ENCODE results near the gene PLOD1.

PLOD1 gene

DNA sequence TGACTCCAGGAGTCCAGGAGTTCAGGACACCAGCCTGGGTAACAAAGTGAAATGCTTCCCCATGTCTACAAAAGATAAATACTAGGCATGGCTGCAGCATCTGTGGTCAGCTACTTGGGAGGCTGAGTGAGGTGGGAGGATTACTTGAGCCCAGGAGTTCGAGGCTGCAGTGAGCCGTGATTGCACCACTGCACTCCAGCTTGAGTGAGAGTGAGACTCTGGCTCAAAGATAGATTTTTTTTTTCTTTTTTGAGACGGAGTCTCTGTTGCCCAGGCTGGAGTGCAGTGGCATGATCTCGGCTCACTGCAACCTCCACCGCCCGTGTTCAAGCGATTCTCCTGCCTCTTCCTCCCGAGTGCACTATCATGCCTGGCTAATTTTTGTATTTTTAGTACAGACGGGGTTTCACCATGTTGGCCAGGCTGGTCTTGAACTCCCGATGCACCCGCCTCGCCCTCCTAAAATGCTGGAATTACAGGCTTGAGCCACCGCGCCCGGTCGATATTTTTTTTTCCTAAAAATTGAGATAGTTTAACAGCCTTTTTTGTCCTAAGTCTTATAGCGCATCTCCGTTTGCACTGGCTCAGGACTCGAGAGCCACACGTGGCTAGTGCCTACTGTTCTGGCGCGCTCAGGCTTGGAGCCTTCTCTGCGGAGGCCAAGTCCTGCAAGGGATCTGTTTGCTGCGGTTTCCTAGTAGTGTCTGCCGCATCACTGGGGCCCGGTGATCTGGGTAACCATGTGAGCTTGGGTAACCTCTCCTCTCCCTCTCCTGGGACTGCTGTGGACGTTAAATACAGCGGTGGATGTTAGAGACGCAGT, 44.7 kb downstream of the PLOD1 start:
- DNase-seq (no peak), ATAC-seq (ENCODE audit: insufficient read depth, low read depth) (no peak)
- TF ChIP-seq, protein P1, sequence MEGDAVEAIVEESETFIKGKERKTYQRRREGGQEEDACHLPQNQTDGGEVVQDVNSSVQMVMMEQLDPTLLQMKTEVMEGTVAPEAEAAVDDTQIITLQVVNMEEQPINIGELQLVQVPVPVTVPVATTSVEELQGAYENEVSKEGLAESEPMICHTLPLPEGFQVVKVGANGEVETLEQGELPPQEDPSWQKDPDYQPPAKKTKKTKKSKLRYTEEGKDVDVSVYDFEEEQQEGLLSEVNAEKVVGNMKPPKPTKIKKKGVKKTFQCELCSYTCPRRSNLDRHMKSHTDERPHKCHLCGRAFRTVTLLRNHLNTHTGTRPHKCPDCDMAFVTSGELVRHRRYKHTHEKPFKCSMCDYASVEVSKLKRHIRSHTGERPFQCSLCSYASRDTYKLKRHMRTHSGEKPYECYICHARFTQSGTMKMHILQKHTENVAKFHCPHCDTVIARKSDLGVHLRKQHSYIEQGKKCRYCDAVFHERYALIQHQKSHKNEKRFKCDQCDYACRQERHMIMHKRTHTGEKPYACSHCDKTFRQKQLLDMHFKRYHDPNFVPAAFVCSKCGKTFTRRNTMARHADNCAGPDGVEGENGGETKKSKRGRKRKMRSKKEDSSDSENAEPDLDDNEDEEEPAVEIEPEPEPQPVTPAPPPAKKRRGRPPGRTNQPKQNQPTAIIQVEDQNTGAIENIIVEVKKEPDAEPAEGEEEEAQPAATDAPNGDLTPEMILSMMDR (IDR thresholded peaks at IDR 0.05; ENCODE audit: borderline replicate concordance, extremely low read depth, low read length, poor library complexity, severe bottlenecking), result no peak
- TF ChIP-seq EZH2 (IDR thresholded peaks at IDR 0.05; ENCODE audit: borderline replicate concordance, low read depth, low read length, severe bottlenecking), result no peak
- Histone ChIP-seq H3K4me2 (ENCODE audit: insufficient read depth, low read length) (peak overlapping the region; percentile 88), H3K9ac (ENCODE audit: low read depth, low read length) (peak overlapping the region; percentile 83), H4K20me1 (ENCODE audit: insufficient read depth, low read length) (peaks cover 8% of the 10 kb centered on the region), H3K36me3 (ENCODE audit: insufficient read depth, low read length) (peaks cover 28% of the 10 kb centered on the region), H3K27me3 (ENCODE audit: insufficient read depth, low read length, poor library complexity) (no peaks in the 10 kb centered on the region), H3K4me3 (ENCODE audit: low read depth in 1 of 2, low read length in 2 of 2) (peak overlapping the region; percentile 95 to 96; a peak in 3 of 4 replicates), H2AFZ (ENCODE audit: low read depth, low read length) (peak overlapping the region; percentile 76), H3K9me3 (ENCODE audit: insufficient read depth, low read length, severe bottlenecking) (no peaks in the 10 kb centered on the region), H3K27ac (ENCODE audit: low read length) (peak overlapping the region; percentile 65), H3K4me1 (ENCODE audit: insufficient read depth, low read length) (peaks cover 44% of the 10 kb centered on the region), H3K79me2 (ENCODE audit: insufficient read depth, low read length) (peaks cover 39% of the 10 kb centered on the region)

DNA sequence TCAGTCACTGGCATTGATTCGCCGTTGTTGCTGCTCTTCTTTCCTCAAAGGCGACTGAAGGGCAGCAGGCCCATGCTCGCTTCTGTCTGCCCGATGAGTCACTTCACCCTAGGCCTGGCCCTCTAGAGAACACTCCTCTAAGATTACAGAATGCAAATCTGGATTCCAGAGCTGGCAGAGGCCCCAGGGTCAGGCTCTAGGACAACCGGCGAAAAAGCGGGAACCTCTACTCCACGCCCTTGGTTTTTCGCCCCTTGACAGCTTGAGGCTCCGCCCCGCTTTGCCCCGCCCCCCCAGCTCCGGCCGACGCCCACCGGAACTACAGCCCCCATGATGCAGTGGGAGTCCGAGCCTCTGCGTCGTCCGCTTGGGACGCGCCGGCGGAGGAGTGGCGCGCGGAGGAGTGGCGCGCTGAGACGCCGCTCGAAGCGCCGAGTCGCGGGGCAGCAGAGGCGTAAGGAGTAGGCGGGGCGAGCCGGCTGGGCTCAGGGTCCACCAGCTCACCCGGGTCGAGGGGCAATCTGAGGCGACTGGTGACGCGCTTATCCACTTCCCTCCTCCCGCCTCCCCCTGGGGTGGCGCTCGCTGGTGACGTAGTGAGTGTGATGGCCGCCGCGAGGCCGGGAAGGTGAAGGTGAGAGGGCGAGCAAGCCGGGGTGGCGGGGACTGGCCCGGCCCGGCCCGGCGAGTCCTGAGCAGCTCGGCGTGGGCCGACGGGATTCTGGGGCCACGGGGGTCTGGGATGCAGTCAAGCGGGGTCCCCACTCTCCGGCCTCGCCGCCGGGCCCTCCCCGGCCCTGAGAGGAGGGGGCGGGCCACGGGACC, 45.5 kb downstream of the PLOD1 start, which contains the start of gene MFN2:
Gene MFN2, plus strand, starts transcription at position 594 of the 825 bp plus-strand sequence. CDS start 8,725 bp downstream, outside the sequence.
- Histone ChIP-seq H3K27ac (ENCODE audit: low read length) (peak within 1 kb of the TSS; percentile 78), H3K4me3 (ENCODE audit: low read depth in 1 of 2, low read length in 2 of 2) (peak within 1 kb of the TSS; percentile 95 to 96), H3K4me1 (ENCODE audit: insufficient read depth, low read length) (peaks cover 44% of the 10 kb centered on the region), H3K9ac (ENCODE audit: low read depth, low read length) (peak within 1 kb of the TSS; percentile 83), H3K9me3 (ENCODE audit: insufficient read depth, low read length, severe bottlenecking) (no peaks in the 10 kb centered on the region), H2AFZ (ENCODE audit: low read depth, low read length) (peak within 1 kb of the TSS; percentile 76), H3K4me2 (ENCODE audit: insufficient read depth, low read length) (peak within 1 kb of the TSS; percentile 88), H3K27me3 (ENCODE audit: insufficient read depth, low read length, poor library complexity) (no peaks in the 10 kb centered on the region), H4K20me1 (ENCODE audit: insufficient read depth, low read length) (peaks cover 14% of the 10 kb centered on the region), H3K79me2 (ENCODE audit: insufficient read depth, low read length) (peaks cover 48% of the 10 kb centered on the region), H3K36me3 (ENCODE audit: insufficient read depth, low read length) (peaks cover 36% of the 10 kb centered on the region)
- no peak for TF ChIP-seq EZH2 (IDR thresholded peaks at IDR 0.05; ENCODE audit: borderline replicate concordance, low read depth, low read length, severe bottlenecking)
- TF ChIP-seq, protein P1 (IDR thresholded peaks at IDR 0.05; ENCODE audit: borderline replicate concordance, extremely low read depth, low read length, poor library complexity, severe bottlenecking), result no peak
- DNase-seq, result peak; percentile 97
- ATAC-seq (ENCODE audit: insufficient read depth, low read depth), result peak; percentile 97

DNA sequence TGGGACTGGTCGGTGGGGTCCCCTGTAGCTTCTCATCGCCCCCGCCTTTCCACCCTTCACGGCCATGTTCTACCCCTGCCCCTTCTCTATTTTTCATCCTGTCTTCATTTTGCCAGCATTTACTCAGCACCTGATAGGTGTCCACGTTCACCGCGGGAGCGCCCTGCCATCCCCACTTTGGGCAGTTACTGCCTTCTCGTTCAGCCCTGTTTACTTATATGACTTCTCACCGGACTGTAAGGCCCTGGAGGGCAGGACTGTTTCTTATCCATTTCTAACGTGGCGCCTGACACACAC, 46.1 kb downstream of the PLOD1 start:
- peak overlapping the region; percentile 83 for H3K9ac ChIP-seq (ENCODE audit: low read depth, low read length)
- H4K20me1 ChIP-seq (ENCODE audit: insufficient read depth, low read length), result peaks cover 15% of the 10 kb centered on the region
- no peak for ATAC-seq (ENCODE audit: insufficient read depth, low read depth)
- peaks cover 44% of the 10 kb centered on the region for H3K4me1 ChIP-seq (ENCODE audit: insufficient read depth, low read length)
- peaks cover 51% of the 10 kb centered on the region for H3K79me2 ChIP-seq (ENCODE audit: insufficient read depth, low read length)
- peak overlapping the region; percentile 76 for H2AFZ ChIP-seq (ENCODE audit: low read depth, low read length)
- no peaks in the 10 kb centered on the region for H3K9me3 ChIP-seq (ENCODE audit: insufficient read depth, low read length, severe bottlenecking)
- peaks cover 37% of the 10 kb centered on the region for H3K36me3 ChIP-seq (ENCODE audit: insufficient read depth, low read length)
- H3K4me2 ChIP-seq (ENCODE audit: insufficient read depth, low read length), result peak overlapping the region; percentile 88
- H3K27me3 ChIP-seq (ENCODE audit: insufficient read depth, low read length, poor library complexity), result no peaks in the 10 kb centered on the region
- DNase-seq, result no peak
- TF ChIP-seq EZH2 (IDR thresholded peaks at IDR 0.05; ENCODE audit: borderline replicate concordance, low read depth, low read length, severe bottlenecking), result no peak
- TF ChIP-seq, protein P1 (IDR thresholded peaks at IDR 0.05; ENCODE audit: borderline replicate concordance, extremely low read depth, low read length, poor library complexity, severe bottlenecking), result no peak
- H3K27ac ChIP-seq (ENCODE audit: low read length), result peak overlapping the region; percentile 78
- peak overlapping the region; percentile 95 to 96 for H3K4me3 ChIP-seq (ENCODE audit: low read depth in 1 of 2, low read length in 2 of 2)

Data from DND-41 (cell line).